PC-9 (cell line): ENCODE results near the gene AUTS2. TPM values are rescaled to one million over a fixed set of nuclear protein-coding genes. Genes with fewer than 3 reads are reported as not detected.

Experiments
- BruUV-seq: library from RNA; stranded (reverse); fragments of 400-500 nt; replicated peaks from 2 replicates; lab custom pipeline; 2021; lab: Mats Ljungman, UMichigan
- CTCF ChIA-PET: fragments of 300-600 bp; sonication (Branson Sonifier 250); formaldehyde crosslinking; loops from one replicate; lab custom pipeline; 2022; ENCODE audit warnings: antibody characterized with exemption; lab: Charles Lee
- POLR2A ChIA-PET: fragments of 300-600 bp; sonication (Branson Sonifier 250); formaldehyde crosslinking; loops from one replicate; lab custom pipeline; 2022; ENCODE audit warnings: antibody characterized with exemption; ENCODE audit not compliant: unreplicated experiment; lab: Charles Lee
- DNase-seq, 2 experiments: peaks; one replicate each; pipeline versions ENCODE4 v3.0.0 to v3.0.0-alpha.2; 2015 to 2022; ENCODE audit warnings: mixed read lengths in 1 of 2
- H2AFZ ChIP-seq: fragments of 200-600 bp; sonication (generic); 2 replicates; pipeline ENCODE4 v1.8.1; 2017; ENCODE audit warnings: antibody characterized with exemption
- H3F3A ChIP-seq: fragments of 200-600 bp; sonication (generic); 2 replicates; pipeline ENCODE4 v1.8.1; 2017; ENCODE audit warnings: antibody characterized with exemption, mild to moderate bottlenecking, low read depth; ENCODE audit not compliant: insufficient read depth
- H3K27ac ChIP-seq: fragments of 200-600 bp; sonication (generic); 2 replicates; pipeline ENCODE4 v1.6.1; 2016; ENCODE audit warnings: mixed run types
- H3K27me3 ChIP-seq: fragments of 200-600 bp; sonication (generic); 2 replicates; pipeline ENCODE4 v1.6.1; 2016; ENCODE audit warnings: low read depth, mixed run types; ENCODE audit not compliant: insufficient read depth
- H3K36me3 ChIP-seq: fragments of 200-600 bp; sonication (generic); 2 replicates; pipeline ENCODE4 v1.6.1; 2016; ENCODE audit warnings: low read depth, mixed run types
- H3K4me1 ChIP-seq: fragments of 200-600 bp; sonication (generic); replicated peaks from 2 replicates; pipeline ENCODE4 v1.6.1; 2016; ENCODE audit warnings: mixed run types; ENCODE audit not compliant: insufficient read depth
- H3K4me2 ChIP-seq: fragments of 200-600 bp; sonication (generic); 2 replicates; pipeline ENCODE4 v1.6.1; 2017; ENCODE audit warnings: mixed run types
- H3K4me3 ChIP-seq: fragments of 200-600 bp; sonication (generic); 2 replicates; pipeline ENCODE4 v1.6.1; 2016; ENCODE audit warnings: mixed run types
- H3K79me2 ChIP-seq: fragments of 200-600 bp; sonication (generic); 2 replicates; pipeline ENCODE4 v1.6.1; 2017; ENCODE audit warnings: low read depth, mixed run types
- H3K9me2 ChIP-seq: fragments of 200-600 bp; sonication (generic); 2 replicates; pipeline ENCODE4 v1.8.1; 2017; ENCODE audit warnings: mild to moderate bottlenecking; ENCODE audit not compliant: insufficient read depth
- H3K9me3 ChIP-seq: fragments of 200-600 bp; sonication (generic); 2 replicates; pipeline ENCODE4 v1.8.1; 2016; ENCODE audit warnings: low read depth; ENCODE audit not compliant: insufficient read depth
- H4K20me1 ChIP-seq: fragments of 200-600 bp; sonication (generic); 2 replicates; pipeline ENCODE4 v1.8.1; 2017; ENCODE audit not compliant: insufficient read depth
- EZH2 ChIP-seq: fragments of 200-600 bp; sonication (generic); IDR thresholded peaks from 2 replicates; pipeline ENCODE4 v1.8.0; 2017; ENCODE audit warnings: antibody characterized with exemption, low read depth
- intact Hi-C: fragments of 100-400 bp; cut with micrococcal nuclease; formaldehyde crosslinking; loops from one replicate; pipeline ENCODE4 v1.10.0; 2022; ENCODE audit not compliant: unreplicated experiment
- total RNA-seq: library from RNA; stranded (reverse); gene quantifications from 2 replicates; pipeline ENCODE4 v1.2.3, GENCODE V29; 2021
- TF ChIP-seq, protein P1 (sequence below): fragments of 200-600 bp; sonication (generic); conservative IDR thresholded peaks from 2 replicates; pipeline ENCODE4 v1.6.1; 2017; ENCODE audit warnings: mixed run types, antibody characterized with exemption, mild to moderate bottlenecking, moderate library complexity

Gene AUTS2
- total RNA-seq, 1 experiment from 2014 or later, result not detected

DNA sequence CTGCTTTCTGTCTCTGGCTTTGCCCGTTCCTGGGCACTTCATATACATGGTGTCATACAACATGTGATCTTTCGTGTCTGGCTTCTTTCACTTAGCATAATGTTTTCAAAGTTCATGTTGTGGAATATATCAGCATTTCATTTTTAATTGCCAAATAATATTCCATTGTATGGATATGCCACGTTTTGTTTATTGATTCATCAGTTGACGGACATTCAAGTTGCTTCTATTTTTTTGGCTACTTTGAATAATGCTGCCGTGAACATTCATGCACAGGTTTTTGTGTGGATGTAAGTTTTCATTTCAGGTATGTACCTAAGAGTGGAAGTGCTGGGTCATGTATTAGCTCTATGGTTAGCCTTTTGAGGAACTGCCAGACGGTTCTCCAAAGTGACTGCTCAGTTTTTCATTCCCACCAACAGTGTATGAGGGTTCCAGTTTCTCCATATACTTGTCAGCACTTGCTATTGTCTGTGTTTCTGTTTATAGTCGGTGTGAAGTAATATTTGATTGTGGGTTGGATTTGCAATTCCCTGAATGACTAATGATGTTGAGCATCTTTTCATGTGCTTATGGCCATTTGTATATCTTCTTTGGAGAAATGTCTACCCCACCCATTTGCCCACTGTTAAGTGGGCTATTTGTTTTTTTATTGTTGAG, 1132.3 kb downstream of the AUTS2 start:
- H3K4me1 ChIP-seq, result no peaks in the 10 kb centered on the region
- no peaks in the 10 kb centered on the region for H3K9me3 ChIP-seq
- no peaks in the 10 kb centered on the region for H3K79me2 ChIP-seq
- POLR2A ChIA-PET, result no interaction called here
- H3K4me3 ChIP-seq, result no peak overlapping the region
- H3K27ac ChIP-seq, result no peak overlapping the region
- no peak overlapping the region for H3K4me2 ChIP-seq
- BruUV-seq, result no TSS peak
- TF ChIP-seq, protein P1, sequence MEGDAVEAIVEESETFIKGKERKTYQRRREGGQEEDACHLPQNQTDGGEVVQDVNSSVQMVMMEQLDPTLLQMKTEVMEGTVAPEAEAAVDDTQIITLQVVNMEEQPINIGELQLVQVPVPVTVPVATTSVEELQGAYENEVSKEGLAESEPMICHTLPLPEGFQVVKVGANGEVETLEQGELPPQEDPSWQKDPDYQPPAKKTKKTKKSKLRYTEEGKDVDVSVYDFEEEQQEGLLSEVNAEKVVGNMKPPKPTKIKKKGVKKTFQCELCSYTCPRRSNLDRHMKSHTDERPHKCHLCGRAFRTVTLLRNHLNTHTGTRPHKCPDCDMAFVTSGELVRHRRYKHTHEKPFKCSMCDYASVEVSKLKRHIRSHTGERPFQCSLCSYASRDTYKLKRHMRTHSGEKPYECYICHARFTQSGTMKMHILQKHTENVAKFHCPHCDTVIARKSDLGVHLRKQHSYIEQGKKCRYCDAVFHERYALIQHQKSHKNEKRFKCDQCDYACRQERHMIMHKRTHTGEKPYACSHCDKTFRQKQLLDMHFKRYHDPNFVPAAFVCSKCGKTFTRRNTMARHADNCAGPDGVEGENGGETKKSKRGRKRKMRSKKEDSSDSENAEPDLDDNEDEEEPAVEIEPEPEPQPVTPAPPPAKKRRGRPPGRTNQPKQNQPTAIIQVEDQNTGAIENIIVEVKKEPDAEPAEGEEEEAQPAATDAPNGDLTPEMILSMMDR, result no peak
- no peak for TF ChIP-seq EZH2
- DNase-seq, result no peak
- no peaks in the 10 kb centered on the region for H3K36me3 ChIP-seq
- intact Hi-C loops, result no loop called here
- no peaks in the 10 kb centered on the region for H4K20me1 ChIP-seq
- H3K27me3 ChIP-seq, result peaks cover 73% of the 10 kb centered on the region
- H2AFZ ChIP-seq, result no peak overlapping the region
- no peaks in the 10 kb centered on the region for H3F3A ChIP-seq
- H3K9me2 ChIP-seq, result no peaks in the 10 kb centered on the region; the same call in 1 of the 2 replicates
- CTCF ChIA-PET, result no interaction called here

GRCh38 chr7:70733090-70733489, 1134.8 kb downstream of the AUTS2 start:
- no peak overlapping the region for H3K4me3 ChIP-seq
- H3K27me3 ChIP-seq, result peaks cover 69% of the 10 kb centered on the region
- TF ChIP-seq, protein P1, result no peak
- no peak for TF ChIP-seq EZH2
- no peak for DNase-seq
- ChIA-PET CTCF (no interaction called here), POLR2A (no interaction called here)
- H3K9me2 ChIP-seq, result no peaks in the 10 kb centered on the region; the same call in 1 of the 2 replicates
- no peaks in the 10 kb centered on the region for H4K20me1 ChIP-seq
- no peak overlapping the region for H3K27ac ChIP-seq
- no peak overlapping the region for H3K4me2 ChIP-seq
- H3K36me3 ChIP-seq, result no peaks in the 10 kb centered on the region
- intact Hi-C loops, result no loop called here
- no TSS peak for BruUV-seq
- H3F3A ChIP-seq, result no peaks in the 10 kb centered on the region
- H3K4me1 ChIP-seq, result no peaks in the 10 kb centered on the region
- no peaks in the 10 kb centered on the region for H3K79me2 ChIP-seq
- H3K9me3 ChIP-seq, result no peaks in the 10 kb centered on the region
- H2AFZ ChIP-seq, result no peak overlapping the region

DNA sequence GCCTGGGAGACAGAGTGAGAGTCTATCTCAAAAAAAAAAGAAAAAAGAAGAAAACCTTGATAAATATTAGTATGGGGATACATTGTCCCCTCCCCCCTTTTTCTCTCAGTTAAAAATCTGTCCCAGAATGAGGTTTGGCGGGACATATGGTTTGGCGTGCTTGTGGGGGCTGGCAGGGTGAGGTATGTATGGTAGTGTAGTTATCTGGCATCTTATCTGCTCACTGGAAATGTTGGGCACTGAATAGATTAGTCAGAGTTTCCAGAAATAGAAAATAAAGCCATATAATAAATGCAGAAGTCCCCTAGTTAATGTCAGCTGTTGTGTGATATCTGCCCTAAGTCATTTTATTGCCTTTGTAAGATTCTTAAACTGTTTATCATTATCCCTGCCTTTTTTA, 1136.1 kb downstream of the AUTS2 start:
- no peaks in the 10 kb centered on the region for H3F3A ChIP-seq
- ChIA-PET CTCF (interaction anchor here (0.7 kb wide), 1 partner anchor 240 kb away, joined by 3 read pairs; no protein-coding TSS in a partner anchor), POLR2A (no interaction called here)
- no peak overlapping the region for H3K4me2 ChIP-seq
- peaks cover 59% of the 10 kb centered on the region for H3K27me3 ChIP-seq
- no peaks in the 10 kb centered on the region; the same call in 1 of the 2 replicates for H3K9me2 ChIP-seq
- H4K20me1 ChIP-seq, result no peaks in the 10 kb centered on the region
- no peaks in the 10 kb centered on the region for H3K79me2 ChIP-seq
- no peak overlapping the region for H3K4me3 ChIP-seq
- H2AFZ ChIP-seq, result no peak overlapping the region
- TF ChIP-seq, protein P1, result no peak
- no peak for TF ChIP-seq EZH2
- no peak for DNase-seq
- H3K36me3 ChIP-seq, result no peaks in the 10 kb centered on the region
- no peak overlapping the region for H3K27ac ChIP-seq
- H3K4me1 ChIP-seq, result no peaks in the 10 kb centered on the region
- no TSS peak for BruUV-seq
- intact Hi-C loops, result no loop called here
- no peaks in the 10 kb centered on the region for H3K9me3 ChIP-seq
